Measurements from ENCODE around the gene IQSEC3.
"Not testable (repeated sequence)": the region's sequence is repeated elsewhere in the genome, so short reads cannot be mapped to it uniquely, and the experiment has no call there.

The IQSEC3 gene

GRCh38 chr12:184811-185575 is 118.4 kb downstream of the IQSEC3 start:
- DNase-seq: no peak

GRCh38 chr12:185576-185955 is 119.0 kb downstream of the IQSEC3 start:
- DNase-seq: no peak

- DNase-seq: no peak
These were observed 119.5 kb downstream of the IQSEC3 start for GRCh38 chr12:186006-186625.

GRCh38 chr12:187986-188909 is 121.7 kb downstream of the IQSEC3 start:
- DNase-seq: not testable (repeated sequence)

- DNase-seq: no peak
These were observed 122.5 kb downstream of the IQSEC3 start for GRCh38 chr12:188910-189621.

GRCh38 chr12:189622-189962 is 123.0 kb downstream of the IQSEC3 start:
- DNase-seq: no peak

GRCh38 chr12:190881-191280 is 124.3 kb downstream of the IQSEC3 start:
- DNase-seq: no peak

- DNase-seq: no peak
These were observed 125.0 kb downstream of the IQSEC3 start for GRCh38 chr12:191541-191940.

GRCh38 chr12:193261-193660 is 126.7 kb downstream of the IQSEC3 start:
- no peak for DNase-seq

GRCh38 chr12:194276-194675 is 127.7 kb downstream of the IQSEC3 start:
- DNase-seq: no peak

GRCh38 chr12:195156-195555 is 128.6 kb downstream of the IQSEC3 start:
- DNase-seq: no peak

- no peak for DNase-seq
These were observed 129.4 kb downstream of the IQSEC3 start for GRCh38 chr12:195951-196350.

- DNase-seq: no peak
These were observed 129.9 kb downstream of the IQSEC3 start for GRCh38 chr12:196436-196835.

GRCh38 chr12:197347-197746 is 130.8 kb downstream of the IQSEC3 start:
- no peak for DNase-seq

- DNase-seq: no peak
These were observed 131.5 kb downstream of the IQSEC3 start for GRCh38 chr12:197911-198695.

- no peak for DNase-seq
These were observed 132.1 kb downstream of the IQSEC3 start for GRCh38 chr12:198705-199104.

- no peak for DNase-seq
These were observed 134.8 kb downstream of the IQSEC3 start for GRCh38 chr12:201361-201760.

GRCh38 chr12:202081-202731 is 135.6 kb downstream of the IQSEC3 start:
- peak; percentile 59 for DNase-seq

- no peak for DNase-seq
These were observed 136.5 kb downstream of the IQSEC3 start for GRCh38 chr12:203074-203461.

GRCh38 chr12:203462-204260 is 137.1 kb downstream of the IQSEC3 start:
- DNase-seq: no peak

GRCh38 chr12:204261-204678 is 137.7 kb downstream of the IQSEC3 start:
- DNase-seq: no peak

Measured in NCI-H187 treated with DMSO at 0.1 percent for 48 hours (cell line).